Retinal pigment epithelial cell (primary cell): ENCODE measurements around the gene ABR.
"Not testable (repeated sequence)": the region's sequence is repeated elsewhere in the genome, so short reads cannot be mapped to it uniquely, and the experiment has no call there.

Source experiments
- DNase-seq: peaks from one replicate; pipeline ENCODE4 v3.0.0-alpha.2; 2010; ENCODE audit warnings: low read depth
- H3K4me3 ChIP-seq: 2 replicates; pipeline ENCODE4 v1.5.1; 2011; ENCODE audit warnings: mild to moderate bottlenecking, low read length, control low read depth, moderate library complexity
- CTCF ChIP-seq: conservative IDR thresholded peaks from 2 replicates; pipeline ENCODE4 v1.5.1; 2011; ENCODE audit warnings: low read depth, low read length, control low read depth, inconsistent platforms

Gene ABR

DNA sequence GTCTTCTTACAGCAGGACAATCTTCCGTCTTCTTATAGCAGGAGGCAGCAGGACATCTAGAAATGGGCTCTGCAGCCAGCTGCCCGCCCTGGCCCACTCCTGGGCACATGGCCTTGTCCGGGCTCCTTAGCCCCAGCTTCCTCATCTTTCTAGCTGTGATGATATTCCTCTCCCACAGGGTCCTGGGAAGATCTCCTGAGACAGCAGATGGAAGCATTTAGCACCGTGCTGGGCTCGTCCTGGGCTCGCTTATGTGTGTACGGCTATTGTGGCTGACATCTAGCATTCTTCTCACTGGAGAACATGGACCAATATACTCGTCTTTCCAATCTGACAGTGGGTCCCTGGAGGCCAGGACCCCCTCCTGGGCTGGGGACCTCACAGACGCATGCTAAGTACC, 134.3 kb downstream of the ABR start:
- no peak overlapping the region for H3K4me3 ChIP-seq
- no peak for DNase-seq
- TF ChIP-seq CTCF, result no peak

DNA sequence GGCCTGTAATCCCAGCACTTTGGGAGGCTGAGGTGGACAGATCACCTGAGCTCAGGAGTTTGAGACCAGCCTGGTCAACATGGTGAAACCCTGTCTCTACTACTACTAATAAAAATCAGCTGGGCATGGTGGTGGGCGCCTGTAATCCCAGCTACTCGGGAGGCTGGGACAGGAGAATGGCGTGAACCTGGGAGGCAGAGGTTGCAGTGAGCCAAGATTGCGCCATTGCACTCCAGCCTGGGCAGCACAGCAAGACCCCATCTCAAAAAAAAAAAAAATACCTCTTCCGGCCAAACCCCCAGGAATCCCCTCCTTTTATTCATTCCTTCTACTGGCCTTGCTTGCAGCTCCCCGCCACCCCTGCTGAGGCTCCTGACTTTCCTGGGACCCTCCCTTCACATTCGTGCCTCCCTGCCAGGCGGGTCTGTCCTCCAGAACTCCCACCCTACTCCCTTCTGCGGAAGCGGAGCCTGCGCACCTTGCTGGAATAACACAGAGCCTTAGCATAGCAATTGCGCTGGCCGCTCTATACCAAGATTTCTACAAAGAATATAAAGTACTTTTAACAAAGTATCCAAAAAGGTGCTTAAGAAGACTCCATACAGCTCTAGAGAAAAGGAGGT, 135.3 kb downstream of the ABR start:
- DNase-seq, H3K4me3 ChIP-seq: not testable (repeated sequence)

GRCh38 chr17:1043601-1044251, 136.1 kb downstream of the ABR start:
- H3K4me3 ChIP-seq, result no peak overlapping the region
- no peak for TF ChIP-seq CTCF
- DNase-seq, result no peak

DNA sequence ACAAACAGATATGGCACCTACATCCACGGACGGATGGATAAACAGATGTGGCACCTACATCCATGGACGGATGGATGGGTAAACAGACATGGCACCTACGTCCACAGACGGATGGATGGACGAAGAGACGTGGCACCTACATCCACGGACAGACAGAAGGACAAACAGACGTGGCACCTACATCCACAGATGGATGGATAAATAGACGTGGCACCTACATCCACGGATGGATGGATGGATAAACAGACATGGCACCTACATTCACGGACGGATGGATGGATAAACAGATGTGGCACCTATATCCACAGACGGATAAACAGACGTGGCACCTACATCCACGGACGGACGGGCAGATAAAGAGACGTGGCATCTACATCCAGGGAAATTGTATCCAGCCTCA, 137.3 kb downstream of the ABR start:
- TF ChIP-seq CTCF, result no peak
- no peak overlapping the region for H3K4me3 ChIP-seq
- no peak for DNase-seq

DNA sequence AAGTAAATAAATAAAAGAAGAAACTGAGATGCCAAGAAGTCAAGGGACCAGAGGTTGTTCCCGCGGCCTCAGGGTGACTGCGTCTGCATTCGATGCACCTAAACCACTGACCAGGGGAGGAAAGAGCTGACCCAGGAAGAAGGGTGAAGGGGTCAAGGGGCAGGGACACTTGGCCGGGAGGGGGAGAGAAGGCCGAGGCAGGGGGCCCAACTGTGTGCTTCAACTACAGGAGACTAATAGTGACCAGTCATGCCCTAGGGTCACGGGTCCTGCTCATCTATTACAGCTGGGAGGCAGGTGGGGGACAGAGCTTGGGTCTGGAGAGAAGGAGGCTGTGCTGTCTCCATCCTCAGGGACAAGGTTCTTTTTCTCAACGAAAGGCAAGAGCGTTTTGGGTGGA, 138.0 kb downstream of the ABR start:
- TF ChIP-seq CTCF, result no peak
- no peak for DNase-seq
- H3K4me3 ChIP-seq, result no peak overlapping the region

DNA sequence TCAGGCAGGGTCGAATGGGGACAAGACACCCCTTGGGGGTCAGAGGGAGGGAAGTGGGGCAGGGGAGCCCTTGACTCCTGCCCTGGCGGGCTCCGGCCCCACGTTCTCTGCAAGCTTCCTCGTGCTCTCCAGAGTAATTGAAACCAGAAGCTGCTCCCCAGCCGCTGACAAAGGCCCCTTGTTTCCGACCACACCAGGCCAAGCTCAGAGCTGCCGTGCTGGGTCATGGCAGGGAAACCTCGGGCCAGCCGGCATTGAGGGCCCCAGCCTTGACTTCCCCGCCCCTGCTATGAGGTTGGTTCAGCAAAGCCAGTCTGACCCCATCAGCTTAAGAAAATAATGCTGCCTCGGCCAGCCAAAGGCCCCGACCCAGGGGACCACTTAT, 139.6 kb downstream of the ABR start:
- TF ChIP-seq CTCF, result no peak
- H3K4me3 ChIP-seq, result no peak overlapping the region

DNA sequence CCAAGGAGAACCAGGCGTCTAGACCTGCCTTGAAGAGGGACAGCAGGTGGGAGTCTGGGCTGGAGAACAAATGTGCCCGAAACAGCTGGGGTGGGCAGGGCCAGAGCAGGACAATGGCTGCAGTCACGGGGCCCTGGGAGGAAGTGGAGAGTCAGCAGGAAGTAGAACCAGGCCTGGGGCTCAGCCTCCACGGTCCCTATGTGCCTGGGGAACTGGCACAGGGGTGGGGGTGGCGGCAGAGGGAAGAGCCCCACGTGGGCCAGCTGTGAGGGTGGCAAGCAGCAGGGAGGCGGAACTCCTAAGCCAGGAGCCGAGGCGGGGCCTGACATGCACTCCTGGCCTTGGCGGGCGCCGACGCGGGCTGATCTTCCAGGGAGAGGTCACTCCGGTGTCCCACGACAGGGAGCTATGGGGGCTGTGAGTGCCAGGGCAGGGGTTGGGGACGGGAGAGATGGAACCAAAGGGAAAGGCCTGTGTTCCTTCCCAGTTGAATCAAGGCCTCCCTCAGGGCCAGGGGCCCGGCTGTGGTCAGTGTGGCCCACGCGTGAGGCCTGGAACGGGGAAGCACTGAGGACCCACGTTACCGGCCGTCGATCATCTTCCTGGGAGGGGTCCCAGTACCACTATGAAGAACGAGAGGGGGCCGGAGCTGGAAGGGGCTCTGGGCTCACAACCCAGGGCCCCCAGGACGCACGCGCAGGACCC, 140.1 kb downstream of the ABR start:
- DNase-seq, result no peak
- H3K4me3 ChIP-seq, result no peak overlapping the region
- TF ChIP-seq CTCF, result no peak

More for the DNA sequence above, 139.6 kb downstream of the ABR start:
- DNase-seq, result no peak
